Tibial nerve (tissue), 4 donors: ENCODE results near the gene CD37. TPM values are rescaled to one million over a fixed set of nuclear protein-coding genes. Genes with fewer than 3 reads are reported as not detected.
"Not testable (repeated sequence)": the region's sequence is repeated elsewhere in the genome, so short reads cannot be mapped to it uniquely, and the experiment has no call there.

ENCODE experiments used
- DNase-seq, 2 donors: peaks; one replicate each; pipeline ENCODE4 v3.0.0-alpha.2; 2019; ENCODE audit warnings: low spot score in 2 of 2
- H3K27ac ChIP-seq, 4 donors: fragments of 200-600 bp; sonication (generic) in 3 of 4; one replicate each; pipeline ENCODE4 v1.5.1; 2017 to 2019; ENCODE audit warnings: mild to moderate bottlenecking in 1 of 4
- H3K27me3 ChIP-seq, 2 donors: fragments of 200-600 bp; sonication (generic) in 1 of 2; one replicate each; pipeline versions ENCODE4 v1.5.1 to v1.6.0; 2017 to 2019
- H3K36me3 ChIP-seq, 3 donors: fragments of 200-600 bp; sonication (generic); one replicate each; pipeline ENCODE4 v1.5.1; 2018 to 2019
- H3K4me1 ChIP-seq, 4 donors: fragments of 200-600 bp; sonication (generic) in 3 of 4; one replicate each; pipeline ENCODE4 v1.5.1; 2017 to 2019
- H3K4me3 ChIP-seq, 4 donors: fragments of 200-600 bp; sonication (generic) in 3 of 4; one replicate each; pipeline ENCODE4 v1.5.1; 2017 to 2019; ENCODE audit warnings: mild to moderate bottlenecking in 1 of 4, moderate library complexity in 1 of 4
- H3K9me3 ChIP-seq, 4 donors: fragments of 200-600 bp; sonication (generic) in 3 of 4; one replicate each; pipeline ENCODE4 v1.5.1; 2017 to 2019
- EP300 ChIP-seq, 2 donors: sonication (generic); formaldehyde crosslinking; IDR thresholded peaks; one replicate each; pipeline ENCODE4 v1.6.1; 2017; ENCODE audit warnings: antibody characterized with exemption in 2 of 2, mild to moderate bottlenecking in 1 of 2
- POLR2A ChIP-seq, 2 donors: fragments of 450-650 bp; IDR thresholded peaks; one replicate each; pipeline ENCODE4 v1.6.1; 2017; ENCODE audit warnings: antibody characterized with exemption in 2 of 2, mild to moderate bottlenecking in 2 of 2, moderate library complexity in 2 of 2
- WGBS, 2 donors: methylation state at CpG; one replicate each; pipeline ENCODE4 v1.1.5; 2018; 5-methylcytosine and 5-hydroxymethylcytosine counted together
- total RNA-seq, 4 donors: library from RNA; depleted of rRNA; stranded (reverse); fragments of >200 nt; gene quantifications; one replicate each; pipeline ENCODE4 v1.1.0, GENCODE V29; 2016
- TF ChIP-seq, protein P1 (sequence below), 5 experiments: fragments of 200-600 bp in 3 of 5; fragments of 450-650 bp in 2 of 5; sonication (generic) in 3 of 5; IDR thresholded peaks; one replicate each; pipeline ENCODE4 v1.5.1; 2016 to 2019; ENCODE audit warnings: antibody characterized with exemption in 5 of 5, mild to moderate bottlenecking in 3 of 5, moderate library complexity in 2 of 5

The CD37 gene
- total RNA-seq, 4 donors from 2014 or later, result 9.8 to 18.6 (median 15.8) TPM

DNA sequence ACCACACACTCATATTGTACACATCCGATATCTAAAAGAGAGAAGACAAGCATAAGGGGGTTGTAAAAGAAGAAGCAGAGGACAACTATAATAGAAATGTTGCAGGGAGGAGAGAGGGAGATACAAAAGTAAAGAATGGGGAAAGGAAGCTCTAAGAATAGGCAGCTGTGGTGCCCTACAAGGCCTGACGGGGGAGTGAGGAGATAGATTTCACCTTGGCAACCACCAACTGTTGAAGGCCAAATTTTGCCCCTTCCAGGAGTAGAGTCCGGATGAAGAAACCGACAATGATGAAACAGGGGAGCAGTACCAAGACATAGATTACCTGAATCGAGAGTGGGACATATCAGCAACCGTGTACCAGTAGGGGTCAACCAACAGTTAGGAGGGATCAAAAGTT lies 26.1 kb upstream of the CD37 start:
- H3K9me3 ChIP-seq, result no peaks in the 10 kb centered on the region
- DNase-seq, result no peak
- H3K36me3 ChIP-seq, result peaks cover 0 to 20% (median 0%) of the 10 kb centered on the region in 3 donors
- no peak overlapping the region for H3K27ac ChIP-seq
- TF ChIP-seq EP300 (IDR thresholded peaks at IDR 0.05), result no peak
- TF ChIP-seq, protein P1, sequence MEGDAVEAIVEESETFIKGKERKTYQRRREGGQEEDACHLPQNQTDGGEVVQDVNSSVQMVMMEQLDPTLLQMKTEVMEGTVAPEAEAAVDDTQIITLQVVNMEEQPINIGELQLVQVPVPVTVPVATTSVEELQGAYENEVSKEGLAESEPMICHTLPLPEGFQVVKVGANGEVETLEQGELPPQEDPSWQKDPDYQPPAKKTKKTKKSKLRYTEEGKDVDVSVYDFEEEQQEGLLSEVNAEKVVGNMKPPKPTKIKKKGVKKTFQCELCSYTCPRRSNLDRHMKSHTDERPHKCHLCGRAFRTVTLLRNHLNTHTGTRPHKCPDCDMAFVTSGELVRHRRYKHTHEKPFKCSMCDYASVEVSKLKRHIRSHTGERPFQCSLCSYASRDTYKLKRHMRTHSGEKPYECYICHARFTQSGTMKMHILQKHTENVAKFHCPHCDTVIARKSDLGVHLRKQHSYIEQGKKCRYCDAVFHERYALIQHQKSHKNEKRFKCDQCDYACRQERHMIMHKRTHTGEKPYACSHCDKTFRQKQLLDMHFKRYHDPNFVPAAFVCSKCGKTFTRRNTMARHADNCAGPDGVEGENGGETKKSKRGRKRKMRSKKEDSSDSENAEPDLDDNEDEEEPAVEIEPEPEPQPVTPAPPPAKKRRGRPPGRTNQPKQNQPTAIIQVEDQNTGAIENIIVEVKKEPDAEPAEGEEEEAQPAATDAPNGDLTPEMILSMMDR (IDR thresholded peaks at IDR 0.05), result no peak
- TF ChIP-seq POLR2A (IDR thresholded peaks at IDR 0.05), result no peak
- H3K27me3 ChIP-seq, result no peaks in the 10 kb centered on the region
- no peak overlapping the region for H3K4me3 ChIP-seq
- WGBS, 2 donors, result 90 to 92% methylated on average over 6 of the region's 6 CpGs
- H3K4me1 ChIP-seq, result no peaks in the 10 kb centered on the region

DNA sequence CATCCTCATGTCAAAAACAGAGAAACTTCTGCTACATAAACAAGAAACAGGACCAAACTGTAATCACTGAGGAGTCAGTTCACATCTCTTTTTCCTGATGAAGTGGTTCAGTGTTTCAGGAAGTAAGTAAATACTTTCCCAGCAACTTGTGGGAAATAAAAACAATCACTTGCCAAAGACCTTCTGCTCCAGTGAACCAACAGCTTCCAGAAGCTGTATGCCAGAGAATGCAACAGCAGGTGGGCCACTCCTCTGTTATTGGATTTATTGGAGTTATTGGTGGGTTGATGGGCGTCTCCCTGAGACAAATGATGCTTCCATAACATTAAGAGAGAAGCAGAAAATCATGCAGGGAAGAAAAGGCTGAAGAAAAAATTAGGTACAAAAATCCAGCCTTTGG lies 20.1 kb upstream of the CD37 start:
- TF ChIP-seq, protein P1 (IDR thresholded peaks at IDR 0.05), result no peak
- TF ChIP-seq EP300 (IDR thresholded peaks at IDR 0.05) (no peak), POLR2A (IDR thresholded peaks at IDR 0.05) (no peak)

DNA sequence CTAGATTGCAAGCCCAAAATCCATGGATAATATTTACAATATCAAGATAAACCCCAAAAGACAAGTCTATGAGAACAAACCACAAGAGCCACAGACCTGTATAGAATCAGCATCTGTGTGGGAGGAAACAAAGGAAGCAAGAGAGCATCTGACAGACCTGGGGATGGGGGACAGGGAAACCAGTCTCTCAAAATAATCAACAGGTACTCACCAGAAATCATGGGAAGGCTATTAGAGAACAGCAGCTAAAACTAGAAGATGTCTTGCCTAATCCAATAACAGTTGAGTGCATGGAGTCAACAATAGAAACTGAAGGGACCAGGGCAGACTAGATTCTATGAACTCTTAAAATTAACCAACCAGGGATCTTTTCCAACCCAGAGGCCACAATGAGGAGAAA lies 18.9 kb upstream of the CD37 start:
- TF ChIP-seq, protein P1 (IDR thresholded peaks at IDR 0.05), result no peak
- TF ChIP-seq EP300 (IDR thresholded peaks at IDR 0.05) (no peak), POLR2A (IDR thresholded peaks at IDR 0.05) (no peak)
- Histone ChIP-seq H3K27ac (no peak overlapping the region), H3K4me1 (no peaks in the 10 kb centered on the region), H3K36me3 (peaks cover 0 to 11% (median 2%) of the 10 kb centered on the region in 3 donors), H3K9me3 (peaks cover 0 to 29% (median 10%) of the 10 kb centered on the region in 4 donors), H3K4me3 (no peak overlapping the region), H3K27me3 (no peaks in the 10 kb centered on the region)
- no peak for DNase-seq

More for the DNA sequence above, 20.1 kb upstream of the CD37 start:
- 43 to 68% methylated on average over 1 of the region's 1 CpG for WGBS, 2 donors
- H3K36me3 ChIP-seq, result peaks cover 0 to 15% (median 2%) of the 10 kb centered on the region in 3 donors
- H3K27ac ChIP-seq, result no peak overlapping the region
- no peak overlapping the region for H3K4me3 ChIP-seq
- no peaks in the 10 kb centered on the region for H3K4me1 ChIP-seq
- H3K27me3 ChIP-seq, result no peaks in the 10 kb centered on the region
- no peak for DNase-seq
- H3K9me3 ChIP-seq, result peaks cover 0 to 18% (median 4%) of the 10 kb centered on the region in 4 donors

DNA sequence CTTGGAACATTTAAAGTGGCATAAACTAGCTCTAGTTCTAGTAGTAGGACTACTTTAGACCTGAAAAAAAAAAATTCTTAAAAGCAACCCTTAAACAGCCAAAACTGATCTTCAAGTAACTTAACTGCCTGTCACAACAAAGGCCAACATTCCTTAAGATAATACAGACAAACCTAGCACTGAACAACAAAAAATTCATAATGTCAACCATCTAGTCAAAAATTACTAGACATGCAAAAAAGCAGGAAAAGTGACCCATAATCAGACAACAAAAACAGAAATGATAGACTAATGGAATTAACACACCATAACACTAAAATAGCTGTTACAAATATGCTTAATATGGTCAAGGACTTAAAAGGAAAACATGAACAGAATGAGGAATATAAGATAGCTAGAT lies 16.9 kb upstream of the CD37 start:
- Histone ChIP-seq H3K27me3 (no peaks in the 10 kb centered on the region), H3K9me3 (peaks cover 0 to 46% (median 17%) of the 10 kb centered on the region in 4 donors), H3K27ac (no peak overlapping the region), H3K4me3 (no peak overlapping the region), H3K4me1 (no peaks in the 10 kb centered on the region), H3K36me3 (peaks cover 0 to 17% (median 2%) of the 10 kb centered on the region in 3 donors)
- DNase-seq, result no peak
- TF ChIP-seq POLR2A (IDR thresholded peaks at IDR 0.05) (no peak), EP300 (IDR thresholded peaks at IDR 0.05) (no peak)
- TF ChIP-seq, protein P1 (IDR thresholded peaks at IDR 0.05), result no peak

DNA sequence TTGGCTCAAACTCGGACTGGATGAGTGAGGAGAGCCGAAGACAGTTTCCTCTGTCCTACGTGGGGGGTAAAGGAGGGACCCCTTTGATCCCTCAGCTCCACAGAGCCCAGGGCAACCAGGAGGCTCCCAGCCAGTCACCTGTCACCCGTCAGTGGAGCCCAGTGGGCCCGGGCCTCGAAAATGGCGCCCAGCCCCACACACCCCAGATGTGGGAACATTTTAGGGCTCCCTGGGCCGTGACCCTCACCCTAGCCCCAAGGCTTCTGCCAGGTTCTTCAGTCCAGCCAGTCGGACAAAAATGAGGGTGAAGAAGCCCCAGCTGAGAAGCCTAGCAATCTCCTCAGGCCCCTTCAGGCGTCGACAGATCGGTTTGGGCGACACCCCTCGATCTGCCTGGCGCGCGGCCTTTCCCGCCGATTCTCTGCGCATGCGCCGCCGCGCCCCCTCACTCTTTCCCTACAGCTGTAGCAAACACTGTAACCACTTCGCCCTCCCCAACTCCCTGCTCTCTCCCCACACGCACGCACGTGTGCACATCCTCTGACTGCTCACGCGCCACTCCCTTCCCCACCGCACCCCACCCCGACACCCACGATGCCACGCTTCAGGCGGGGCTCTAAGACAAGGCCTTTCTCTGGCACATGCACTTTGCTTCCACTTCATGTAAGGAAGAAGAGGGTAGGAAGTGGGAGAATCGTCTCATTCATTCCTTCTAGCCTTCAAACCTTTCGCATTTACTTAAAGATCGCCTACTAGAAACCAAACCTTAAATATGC lies 10.2 kb upstream of the CD37 start, which contains the start of gene SLC6A16:
TSS of gene SLC6A16 (minus strand) at position 391 of the 776 bp plus-strand sequence. CDS start 13,844 bp downstream, outside the sequence.
- Histone ChIP-seq H3K4me3 (no peak within 1 kb of the TSS), H3K4me1 (peaks cover 0 to 4% (median 0%) of the 10 kb centered on the region in 4 donors), H3K27me3 (no peaks in the 10 kb centered on the region), H3K36me3 (peaks cover 0 to 15% (median 0%) of the 10 kb centered on the region in 3 donors), H3K27ac (no peak within 1 kb of the TSS), H3K9me3 (peaks cover 0 to 30% (median 13%) of the 10 kb centered on the region in 4 donors)
- TF ChIP-seq POLR2A (IDR thresholded peaks at IDR 0.05), result no peak
- TF ChIP-seq, protein P1 (IDR thresholded peaks at IDR 0.05), result no peak
- TF ChIP-seq EP300 (IDR thresholded peaks at IDR 0.05), result no peak
- no peak for DNase-seq
- 93 to 94% methylated on average over 38 of the region's 38 CpGs for WGBS, 2 donors

DNA sequence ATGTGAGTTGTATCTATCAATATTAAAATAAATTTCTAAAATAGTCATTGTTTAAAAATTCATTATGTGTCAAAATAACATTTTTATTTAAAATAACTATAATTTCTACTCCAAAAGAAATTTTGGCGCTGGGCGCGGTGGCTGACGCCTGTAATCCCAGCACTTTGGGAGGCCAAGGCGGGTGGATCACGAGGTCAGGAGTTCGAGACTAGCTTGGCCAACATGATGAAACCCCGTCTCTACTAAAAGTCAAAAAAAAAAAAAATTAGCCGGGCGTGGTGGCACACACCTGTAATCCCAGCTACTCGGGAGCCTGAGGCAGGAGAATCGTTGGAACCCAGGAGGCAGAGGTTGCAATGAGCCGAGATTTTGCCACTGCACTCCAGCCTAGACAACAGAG lies 9.4 kb upstream of the CD37 start:
- Histone ChIP-seq H3K36me3 (peaks cover 0 to 12% (median 0%) of the 10 kb centered on the region in 3 donors), H3K9me3 (peaks cover 0 to 23% (median 9%) of the 10 kb centered on the region in 4 donors)
- H3K27me3 ChIP-seq, H3K27ac ChIP-seq, H3K4me3 ChIP-seq, DNase-seq, H3K4me1 ChIP-seq: not testable (repeated sequence)
- WGBS, 2 donors, result 96% methylated on average over 13 of the region's 13 CpGs
